Measurements from ENCODE around the gene TMEM190.
A peak's percentile ranks its signal among the peaks of the same experiment; 100 is the strongest.

TMEM190 gene

DNA sequence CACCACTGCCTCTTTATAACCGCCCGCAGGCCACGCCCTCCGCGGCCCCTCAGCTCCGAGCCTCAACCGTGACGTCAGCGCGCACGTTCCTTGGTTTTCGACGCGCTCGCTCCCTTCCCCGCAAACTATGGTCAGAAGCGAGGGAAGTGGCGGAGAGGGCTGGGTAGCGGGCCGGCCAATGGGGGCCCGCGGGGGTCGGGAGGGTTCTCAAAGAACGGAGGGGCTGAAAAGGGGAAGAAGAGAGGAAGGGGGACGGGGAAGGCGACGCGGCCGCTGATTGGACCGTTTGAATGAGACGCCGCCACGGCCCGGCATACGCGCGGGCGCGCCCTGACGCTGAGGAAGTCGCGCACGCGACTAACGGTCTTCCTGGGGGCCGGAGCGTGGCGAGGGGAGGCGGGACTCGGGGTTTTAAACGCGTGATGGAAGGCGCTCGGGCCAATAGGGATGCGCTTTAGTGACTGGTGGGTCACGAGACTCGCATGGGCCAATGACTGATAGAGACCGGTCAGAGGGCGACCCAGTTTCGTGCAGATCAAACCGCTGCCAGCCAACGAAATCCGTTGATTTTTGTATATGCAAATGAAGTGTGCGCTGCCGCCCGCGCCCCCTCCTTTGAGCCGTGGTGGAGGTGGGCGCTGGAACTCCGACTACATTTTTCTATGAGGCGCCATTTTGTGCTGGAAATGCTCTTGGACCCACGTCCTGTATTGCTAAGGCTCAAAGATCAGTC, 31.3 kb downstream of the TMEM190 start (continued):
- no peak for TF ChIP-seq ZNF221 (tag by site-specific recombination; IDR thresholded peaks at IDR 0.05; ENCODE audit: borderline replicate concordance)
- no peak for TF ChIP-seq ZNF785 (tag by site-specific recombination; IDR thresholded peaks at IDR 0.05)
- TF ChIP-seq ELK4 (IDR thresholded peaks at IDR 0.05; ENCODE audit: borderline replicate concordance, low read depth, low read length) = no peak; the same call in 1 of the 2 replicates
- TF ChIP-seq ZNF654 (tag by site-specific recombination; IDR thresholded peaks at IDR 0.05; ENCODE audit: low read depth) = no peak
- no peak for TF ChIP-seq ZNF433 (tag by site-specific recombination; IDR thresholded peaks at IDR 0.05; ENCODE audit: low read depth)
- TF ChIP-seq, protein P1, sequence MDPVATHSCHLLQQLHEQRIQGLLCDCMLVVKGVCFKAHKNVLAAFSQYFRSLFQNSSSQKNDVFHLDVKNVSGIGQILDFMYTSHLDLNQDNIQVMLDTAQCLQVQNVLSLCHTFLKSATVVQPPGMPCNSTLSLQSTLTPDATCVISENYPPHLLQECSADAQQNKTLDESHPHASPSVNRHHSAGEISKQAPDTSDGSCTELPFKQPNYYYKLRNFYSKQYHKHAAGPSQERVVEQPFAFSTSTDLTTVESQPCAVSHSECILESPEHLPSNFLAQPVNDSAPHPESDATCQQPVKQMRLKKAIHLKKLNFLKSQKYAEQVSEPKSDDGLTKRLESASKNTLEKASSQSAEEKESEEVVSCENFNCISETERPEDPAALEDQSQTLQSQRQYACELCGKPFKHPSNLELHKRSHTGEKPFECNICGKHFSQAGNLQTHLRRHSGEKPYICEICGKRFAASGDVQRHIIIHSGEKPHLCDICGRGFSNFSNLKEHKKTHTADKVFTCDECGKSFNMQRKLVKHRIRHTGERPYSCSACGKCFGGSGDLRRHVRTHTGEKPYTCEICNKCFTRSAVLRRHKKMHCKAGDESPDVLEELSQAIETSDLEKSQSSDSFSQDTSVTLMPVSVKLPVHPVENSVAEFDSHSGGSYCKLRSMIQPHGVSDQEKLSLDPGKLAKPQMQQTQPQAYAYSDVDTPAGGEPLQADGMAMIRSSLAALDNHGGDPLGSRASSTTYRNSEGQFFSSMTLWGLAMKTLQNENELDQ (tag by site-specific recombination; IDR thresholded peaks at IDR 0.05; ENCODE audit: low read depth) = no peak
- no peak for TF ChIP-seq ZNF157 (tag by site-specific recombination; IDR thresholded peaks at IDR 0.05)
- TF ChIP-seq MYNN (tag by site-specific recombination; IDR thresholded peaks at IDR 0.05; ENCODE audit: borderline replicate concordance) = no peak
- peak; percentile 70; the same call in 1 of the 2 replicates for TF ChIP-seq ZBTB1 (tag by site-specific recombination; IDR thresholded peaks at IDR 0.05)
- no peak for TF ChIP-seq ZNF701 (tag by site-specific recombination; IDR thresholded peaks at IDR 0.05)
- TF ChIP-seq FEZF1 (tag by site-specific recombination; IDR thresholded peaks at IDR 0.05) = peak; percentile 37; the same call in 1 of the 2 replicates
- TF ChIP-seq, protein P2, sequence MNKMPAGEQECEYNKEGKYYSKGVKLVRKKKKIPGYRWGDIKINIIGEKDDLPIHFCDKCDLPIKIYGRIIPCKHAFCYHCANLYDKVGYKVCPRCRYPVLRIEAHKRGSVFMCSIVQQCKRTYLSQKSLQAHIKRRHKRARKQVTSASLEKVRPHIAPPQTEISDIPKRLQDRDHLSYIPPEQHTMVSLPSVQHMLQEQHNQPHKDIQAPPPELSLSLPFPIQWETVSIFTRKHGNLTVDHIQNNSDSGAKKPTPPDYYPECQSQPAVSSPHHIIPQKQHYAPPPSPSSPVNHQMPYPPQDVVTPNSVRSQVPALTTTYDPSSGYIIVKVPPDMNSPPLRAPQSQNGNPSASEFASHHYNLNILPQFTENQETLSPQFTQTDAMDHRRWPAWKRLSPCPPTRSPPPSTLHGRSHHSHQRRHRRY (tag by site-specific recombination; IDR thresholded peaks at IDR 0.05) = no peak
- TF ChIP-seq ZEB2 (tag by site-specific recombination; IDR thresholded peaks at IDR 0.05) = peak; percentile 90; the same call in 1 of the 2 replicates
- no peak for TF ChIP-seq ZNF174 (tag by site-specific recombination; IDR thresholded peaks at IDR 0.05)
- no peak for TF ChIP-seq ZNF423 (tag by site-specific recombination; IDR thresholded peaks at IDR 0.05)
- peak; percentile 96 for TF ChIP-seq ZNF335 (tag by site-specific recombination; conservative IDR thresholded peaks at IDR 0.05)
- no peak for TF ChIP-seq ZNF404 (tag by site-specific recombination; IDR thresholded peaks at IDR 0.05)
- TF ChIP-seq AEBP2 (tag by site-specific recombination; IDR thresholded peaks at IDR 0.05; ENCODE audit: borderline replicate concordance) = no peak
- TF ChIP-seq ZNF518A (tag by site-specific recombination; conservative IDR thresholded peaks at IDR 0.05; ENCODE audit: low read depth) = peak; percentile 53; the same call in 1 of the 2 replicates
- TF ChIP-seq ZSCAN23 (tag by site-specific recombination; IDR thresholded peaks at IDR 0.05) = 0 out of 2 replicates have a peak, but pooled peaks have one; percentile 69
- no peak; the same call in 1 of the 2 replicates for TF ChIP-seq ZNF449 (tag by site-specific recombination; IDR thresholded peaks at IDR 0.05)
- peak; percentile 52 for TF ChIP-seq ZBTB17 (tag by site-specific recombination; IDR thresholded peaks at IDR 0.05)
- TF ChIP-seq ZNF362 (tag by site-specific recombination; IDR thresholded peaks at IDR 0.05) = no peak
- TF ChIP-seq ZSCAN30 (tag by site-specific recombination; IDR thresholded peaks at IDR 0.05) = no peak
- peak; percentile 84 for TF ChIP-seq SP7 (tag by site-specific recombination; IDR thresholded peaks at IDR 0.05)

Data from HEK293 (cell line).